Gastroesophageal sphincter (tissue), 3 donors: ENCODE results near the gene PARD6G.

Experiments
- POLR2A ChIP-seq, 2 donors: fragments of 450-650 bp; IDR thresholded peaks; one replicate each; pipeline ENCODE4 v1.6.1; 2017; ENCODE audit warnings: antibody characterized with exemption in 2 of 2, mild to moderate bottlenecking in 2 of 2, moderate library complexity in 1 of 2
- TF ChIP-seq, protein P1 (sequence below), 4 experiments: fragments of 200-600 bp in 2 of 4; fragments of 450-650 bp in 2 of 4; sonication (generic) in 1 of 4; IDR thresholded peaks; one replicate each; pipeline ENCODE4 v1.5.1; 2017 to 2019; ENCODE audit warnings: antibody characterized with exemption in 4 of 4, mild to moderate bottlenecking in 2 of 4, moderate library complexity in 2 of 4

DNA sequence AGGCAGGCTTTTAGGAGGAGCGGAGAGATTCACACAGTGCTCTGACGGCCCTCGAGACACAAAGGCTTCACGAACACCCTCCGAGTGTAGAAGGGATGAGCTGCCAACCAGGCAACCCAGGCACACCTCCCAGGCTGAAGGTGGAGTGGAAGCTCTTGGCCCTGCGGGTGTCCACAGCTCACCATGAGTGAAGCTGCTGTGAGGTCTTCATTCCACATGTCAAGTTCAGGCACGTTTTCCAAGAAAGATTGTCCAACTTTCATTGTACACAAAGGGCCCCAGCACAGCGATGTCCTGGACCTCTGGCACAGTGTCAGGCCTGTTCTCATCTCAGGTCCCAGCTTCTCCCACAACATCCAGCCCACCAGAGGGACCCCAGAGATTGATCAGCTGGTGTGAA, 13.4 kb downstream of the PARD6G start:
- TF ChIP-seq POLR2A (IDR thresholded peaks at IDR 0.05), result no peak
- TF ChIP-seq, protein P1, sequence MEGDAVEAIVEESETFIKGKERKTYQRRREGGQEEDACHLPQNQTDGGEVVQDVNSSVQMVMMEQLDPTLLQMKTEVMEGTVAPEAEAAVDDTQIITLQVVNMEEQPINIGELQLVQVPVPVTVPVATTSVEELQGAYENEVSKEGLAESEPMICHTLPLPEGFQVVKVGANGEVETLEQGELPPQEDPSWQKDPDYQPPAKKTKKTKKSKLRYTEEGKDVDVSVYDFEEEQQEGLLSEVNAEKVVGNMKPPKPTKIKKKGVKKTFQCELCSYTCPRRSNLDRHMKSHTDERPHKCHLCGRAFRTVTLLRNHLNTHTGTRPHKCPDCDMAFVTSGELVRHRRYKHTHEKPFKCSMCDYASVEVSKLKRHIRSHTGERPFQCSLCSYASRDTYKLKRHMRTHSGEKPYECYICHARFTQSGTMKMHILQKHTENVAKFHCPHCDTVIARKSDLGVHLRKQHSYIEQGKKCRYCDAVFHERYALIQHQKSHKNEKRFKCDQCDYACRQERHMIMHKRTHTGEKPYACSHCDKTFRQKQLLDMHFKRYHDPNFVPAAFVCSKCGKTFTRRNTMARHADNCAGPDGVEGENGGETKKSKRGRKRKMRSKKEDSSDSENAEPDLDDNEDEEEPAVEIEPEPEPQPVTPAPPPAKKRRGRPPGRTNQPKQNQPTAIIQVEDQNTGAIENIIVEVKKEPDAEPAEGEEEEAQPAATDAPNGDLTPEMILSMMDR (IDR thresholded peaks at IDR 0.05), result no peak
